GM12873 (cell line): ENCODE results near the gene SFXN1.

Experiments
- TF ChIP-seq, protein P1 (sequence below): IDR thresholded peaks from 2 replicates; pipeline ENCODE4 v1.5.1; 2012; ENCODE audit warnings: low read depth, mild to moderate bottlenecking, moderate library complexity, low read length, control low read depth; ENCODE audit not compliant: insufficient read depth; ENCODE audit errors: missing control alignments

SFXN1 gene

DNA sequence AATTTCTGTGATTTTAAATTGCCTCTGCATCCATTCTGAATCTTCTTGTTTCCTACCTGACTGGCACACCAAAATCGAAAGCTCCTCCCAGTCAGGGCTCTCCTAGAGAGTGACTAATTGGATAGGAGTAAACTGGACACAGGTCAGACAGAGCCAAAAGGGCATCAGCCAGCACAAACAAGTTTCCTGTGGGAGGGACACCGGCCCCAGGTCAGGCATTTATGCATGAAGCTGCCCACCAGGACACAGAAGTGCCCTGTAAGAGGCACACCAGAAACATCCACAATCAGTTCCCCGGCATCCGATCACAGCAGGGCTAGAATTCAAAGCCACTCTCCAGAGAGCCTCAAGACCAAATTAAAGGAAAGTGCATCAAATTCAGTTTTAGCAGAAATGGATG, 78.4 kb downstream of the SFXN1 start:
- TF ChIP-seq, protein P1, sequence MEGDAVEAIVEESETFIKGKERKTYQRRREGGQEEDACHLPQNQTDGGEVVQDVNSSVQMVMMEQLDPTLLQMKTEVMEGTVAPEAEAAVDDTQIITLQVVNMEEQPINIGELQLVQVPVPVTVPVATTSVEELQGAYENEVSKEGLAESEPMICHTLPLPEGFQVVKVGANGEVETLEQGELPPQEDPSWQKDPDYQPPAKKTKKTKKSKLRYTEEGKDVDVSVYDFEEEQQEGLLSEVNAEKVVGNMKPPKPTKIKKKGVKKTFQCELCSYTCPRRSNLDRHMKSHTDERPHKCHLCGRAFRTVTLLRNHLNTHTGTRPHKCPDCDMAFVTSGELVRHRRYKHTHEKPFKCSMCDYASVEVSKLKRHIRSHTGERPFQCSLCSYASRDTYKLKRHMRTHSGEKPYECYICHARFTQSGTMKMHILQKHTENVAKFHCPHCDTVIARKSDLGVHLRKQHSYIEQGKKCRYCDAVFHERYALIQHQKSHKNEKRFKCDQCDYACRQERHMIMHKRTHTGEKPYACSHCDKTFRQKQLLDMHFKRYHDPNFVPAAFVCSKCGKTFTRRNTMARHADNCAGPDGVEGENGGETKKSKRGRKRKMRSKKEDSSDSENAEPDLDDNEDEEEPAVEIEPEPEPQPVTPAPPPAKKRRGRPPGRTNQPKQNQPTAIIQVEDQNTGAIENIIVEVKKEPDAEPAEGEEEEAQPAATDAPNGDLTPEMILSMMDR, result no peak

DNA sequence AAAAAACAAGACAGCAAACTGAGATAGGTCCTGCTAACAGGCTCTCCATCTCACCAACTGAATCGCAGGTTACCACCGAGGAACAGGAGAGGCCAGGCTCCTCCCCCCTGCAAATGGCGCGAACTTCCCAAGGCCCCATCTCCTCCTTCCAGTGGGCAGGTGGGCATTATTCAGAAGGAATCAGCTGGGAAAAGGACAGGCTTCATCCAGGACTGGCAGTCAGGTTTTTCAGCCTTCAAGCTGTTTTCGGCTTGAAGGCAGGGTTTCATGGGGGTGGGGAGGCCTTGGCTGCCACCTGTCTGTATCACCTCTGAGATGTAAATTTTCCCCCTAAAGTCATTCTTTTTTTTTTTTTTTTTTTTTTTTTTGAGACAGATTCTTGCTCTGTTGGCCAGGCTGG, 79.4 kb downstream of the SFXN1 start:
- TF ChIP-seq, protein P1, result no peak

DNA sequence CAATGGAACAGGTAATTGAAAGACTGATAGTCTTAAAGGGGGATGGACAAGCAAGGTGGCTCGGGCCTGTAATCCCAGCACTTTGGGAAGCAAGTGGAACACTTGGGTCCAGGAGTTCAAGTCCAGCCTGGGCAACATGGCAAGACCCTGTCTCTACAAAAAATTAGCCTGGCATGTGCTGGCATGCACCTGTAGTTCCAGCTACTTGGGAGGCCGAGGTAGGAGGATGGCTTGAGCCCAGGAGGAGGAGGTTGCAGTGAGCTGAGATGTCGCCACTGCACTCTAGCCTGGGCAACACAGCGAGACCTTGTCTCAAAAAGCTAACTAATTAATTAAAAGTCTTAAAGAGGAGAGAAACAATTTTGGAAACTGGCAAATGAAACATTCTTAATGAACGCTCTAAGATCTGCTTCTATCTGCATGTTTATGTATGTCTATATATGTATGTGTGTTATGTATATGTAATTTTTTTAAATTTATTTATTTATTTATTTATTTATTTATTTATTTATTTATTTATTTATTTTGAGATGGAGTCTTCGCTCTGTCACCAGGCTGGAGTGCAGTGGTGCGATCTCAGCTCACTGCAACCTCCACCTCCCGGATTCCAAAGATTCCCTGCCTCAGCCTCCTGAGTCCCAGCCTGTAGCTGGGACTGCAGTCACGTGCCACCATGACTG, 80.6 kb downstream of the SFXN1 start:
- TF ChIP-seq, protein P1, result no peak

DNA sequence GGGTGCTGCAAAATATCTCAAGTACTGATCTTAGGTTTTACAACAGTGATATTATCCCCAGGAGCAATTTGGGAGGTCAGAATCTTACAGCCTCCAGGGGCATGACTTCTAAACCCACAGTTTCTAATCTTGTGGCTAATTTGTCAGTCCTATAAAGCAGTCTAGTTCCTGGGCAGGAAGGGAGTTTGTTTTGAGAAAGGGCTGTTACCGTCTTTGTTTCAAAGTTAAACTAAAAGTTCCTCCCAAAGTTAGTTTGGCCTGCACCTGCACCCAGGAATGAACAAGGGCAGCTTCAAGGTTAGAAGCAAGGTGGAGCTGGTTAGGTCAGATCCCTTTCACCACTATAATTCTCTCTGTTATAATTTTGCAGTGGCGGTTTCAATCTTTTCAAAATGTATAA, 81.7 kb downstream of the SFXN1 start:
- TF ChIP-seq, protein P1, result no peak

DNA sequence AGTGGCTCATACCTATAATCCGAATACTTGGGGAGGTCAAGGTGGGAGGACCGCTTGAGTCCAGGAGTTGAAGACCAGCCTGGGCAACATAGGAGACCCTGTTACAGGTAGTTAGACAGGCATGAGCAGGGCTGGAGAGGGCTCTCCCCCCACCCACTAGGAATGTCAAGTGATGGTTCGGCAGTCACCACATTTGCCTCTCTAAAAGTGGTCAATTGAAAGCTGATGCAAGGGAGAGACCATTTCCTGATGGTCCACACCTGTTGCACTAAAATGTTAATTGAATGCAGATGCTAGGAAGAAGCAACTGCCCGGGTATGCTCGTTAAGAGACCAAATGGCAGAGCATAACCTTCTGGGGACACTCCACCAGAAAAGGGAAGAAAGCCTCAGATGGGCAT, 82.7 kb downstream of the SFXN1 start:
- TF ChIP-seq, protein P1, result no peak

DNA sequence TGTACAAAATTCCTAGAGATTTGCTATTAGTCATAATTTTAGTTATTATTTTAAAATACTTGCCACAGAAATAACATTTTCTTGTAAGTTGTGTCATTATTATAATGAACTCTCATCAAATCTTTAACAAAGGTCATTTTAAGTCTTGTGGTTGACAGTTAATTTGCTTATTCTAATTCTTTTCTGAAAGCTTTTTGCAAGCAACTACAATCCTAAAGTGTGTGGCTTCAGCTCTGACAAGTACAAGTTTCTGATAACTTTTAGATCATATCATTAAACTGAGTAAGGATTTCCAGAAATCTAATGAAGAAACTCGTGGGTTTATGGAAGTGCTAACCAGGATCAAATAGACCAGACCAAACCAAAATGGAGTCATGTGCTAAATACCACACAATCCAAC, 86.4 kb downstream of the SFXN1 start:
- TF ChIP-seq, protein P1, result no peak

DNA sequence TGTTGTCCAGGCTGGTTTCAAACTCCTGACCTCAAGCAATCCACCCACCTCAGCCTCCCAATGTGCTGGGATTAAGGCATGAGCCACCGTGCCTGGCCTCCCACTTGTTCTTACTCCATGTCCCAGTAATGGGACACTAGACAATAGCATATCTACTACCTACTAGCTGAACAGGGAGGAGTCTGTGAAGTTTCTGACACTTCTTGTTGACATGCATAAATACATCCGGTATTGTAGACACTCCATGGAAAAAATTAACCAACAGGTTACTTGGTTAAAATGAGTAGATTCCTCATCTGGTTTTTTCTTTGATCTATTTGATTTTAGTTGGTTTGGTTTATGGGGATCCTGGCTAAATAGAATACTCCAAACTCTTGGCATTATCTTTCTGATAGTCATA, 88.3 kb downstream of the SFXN1 start:
- TF ChIP-seq, protein P1, result no peak
